GM21381 (cell line): ENCODE data around the gene DOC2B.
A peak's percentile ranks its signal among the peaks of the same experiment; 100 is the strongest.
"Not testable (repeated sequence)": the region's sequence is repeated elsewhere in the genome, so short reads cannot be mapped to it uniquely, and the experiment has no call there.

Experiments used
- ATAC-seq: cut with Tn5 transposase; IDR thresholded peaks from one replicate; pipeline ENCODE4 v1.9.1; 2021; ENCODE audit warnings: mild to moderate bottlenecking, moderate library complexity; ENCODE audit not compliant: unreplicated experiment

Gene DOC2B

GRCh38 chr17:146983-147761 lies 34.3 kb downstream of the DOC2B start:
- no peak for ATAC-seq

GRCh38 chr17:146546-146945 lies 34.9 kb downstream of the DOC2B start:
- ATAC-seq = no peak

- no peak for ATAC-seq
These were observed 35.5 kb downstream of the DOC2B start for GRCh38 chr17:145671-146541.

- no peak for ATAC-seq
These were observed 36.3 kb downstream of the DOC2B start for GRCh38 chr17:144936-145670.

GRCh38 chr17:143785-144281 lies 37.6 kb downstream of the DOC2B start:
- no peak for ATAC-seq

- no peak for ATAC-seq
These were observed 38.3 kb downstream of the DOC2B start for GRCh38 chr17:142876-143784.

DNA sequence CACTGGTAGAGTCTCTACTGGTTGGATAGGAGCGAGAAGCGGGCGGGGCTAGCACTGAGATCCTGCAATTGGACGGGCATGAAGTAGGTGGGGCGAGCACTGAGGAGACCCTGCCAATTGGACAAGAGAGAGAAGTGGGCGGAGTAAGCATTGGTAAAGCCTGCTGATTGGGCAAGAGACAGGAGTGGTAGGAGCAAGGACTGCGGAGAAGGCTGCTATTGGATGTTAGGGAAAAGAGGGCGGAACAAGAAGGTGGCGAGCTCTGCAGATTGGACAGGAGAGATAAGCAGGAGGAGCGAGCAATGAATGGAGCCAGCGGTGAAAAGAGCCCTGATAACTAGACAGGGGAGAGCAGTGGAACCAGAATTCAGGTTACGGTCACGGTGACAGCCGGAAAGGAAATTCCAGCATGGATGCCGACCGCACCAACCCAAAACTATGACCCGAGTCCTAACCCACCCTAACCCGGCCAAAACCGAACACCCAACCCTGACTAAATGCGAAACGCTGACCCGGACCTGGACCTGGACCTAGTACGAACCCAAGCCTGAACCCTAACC lies 39.3 kb downstream of the DOC2B start:
- no peak for ATAC-seq

DNA sequence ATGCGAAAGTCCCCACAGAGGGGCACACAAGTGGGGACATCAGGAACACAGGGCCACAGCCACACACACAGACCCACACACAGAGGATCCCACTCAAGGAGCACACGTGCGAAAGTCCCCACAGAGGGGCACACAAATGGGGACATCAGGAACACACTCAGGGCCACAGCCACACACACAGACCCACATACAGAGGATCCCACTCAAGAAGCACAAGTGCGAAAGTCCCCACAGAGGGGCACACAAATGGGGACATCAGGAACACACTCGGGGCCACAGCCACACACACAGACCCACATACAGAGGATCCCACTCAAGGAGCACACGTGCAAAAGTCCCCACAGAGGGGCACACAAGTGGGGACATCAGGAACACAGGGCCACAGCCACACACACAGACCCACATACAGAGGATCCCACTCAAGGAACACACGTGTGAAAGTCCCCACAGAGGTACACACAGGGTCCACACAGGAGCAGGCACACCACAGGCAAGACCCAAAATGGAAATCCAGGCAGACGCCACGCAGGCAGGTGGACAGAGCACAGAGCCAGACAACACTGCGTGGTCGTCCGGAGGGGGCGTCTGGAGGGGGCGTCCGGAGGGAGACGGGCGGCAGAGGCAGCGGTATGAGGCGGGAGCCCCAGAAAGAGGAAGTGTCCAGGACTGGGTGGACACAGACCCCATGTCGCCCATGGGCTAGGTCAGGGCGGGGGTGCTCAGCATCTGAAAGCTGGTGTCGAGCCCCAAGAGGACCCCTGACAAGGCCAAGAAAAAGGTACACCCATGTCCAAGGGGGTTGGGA lies 41.8 kb downstream of the DOC2B start:
- ATAC-seq = not testable (repeated sequence)

- ATAC-seq = not testable (repeated sequence)
These were observed 44.2 kb downstream of the DOC2B start, which contains the start of gene SCGB1C2 for GRCh38 chr17:137166-137807. Gene SCGB1C2, plus strand, starts transcription at chr17:137569. Its CDS starts 22 bp downstream, at chr17:137591.

DNA sequence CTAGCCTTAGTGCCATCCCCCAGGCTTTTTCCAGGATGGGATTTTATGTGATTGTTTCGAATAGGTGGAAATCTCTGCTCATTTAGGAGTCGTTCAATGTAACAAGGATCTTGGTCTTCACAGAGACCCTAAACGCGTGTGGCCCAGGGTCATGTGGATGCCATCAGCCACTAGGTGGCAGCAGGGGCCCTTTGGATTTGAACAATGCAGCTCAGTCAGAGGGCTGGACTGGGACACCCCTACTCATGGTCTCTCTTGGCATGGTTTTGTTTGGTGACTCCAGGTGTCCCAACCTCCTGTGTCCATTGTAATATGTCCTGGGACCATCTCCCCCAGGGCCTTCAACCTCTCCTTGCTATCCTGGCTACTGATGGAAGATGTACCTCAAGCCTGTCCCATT lies 44.9 kb downstream of the DOC2B start:
- ATAC-seq = not testable (repeated sequence)

DNA sequence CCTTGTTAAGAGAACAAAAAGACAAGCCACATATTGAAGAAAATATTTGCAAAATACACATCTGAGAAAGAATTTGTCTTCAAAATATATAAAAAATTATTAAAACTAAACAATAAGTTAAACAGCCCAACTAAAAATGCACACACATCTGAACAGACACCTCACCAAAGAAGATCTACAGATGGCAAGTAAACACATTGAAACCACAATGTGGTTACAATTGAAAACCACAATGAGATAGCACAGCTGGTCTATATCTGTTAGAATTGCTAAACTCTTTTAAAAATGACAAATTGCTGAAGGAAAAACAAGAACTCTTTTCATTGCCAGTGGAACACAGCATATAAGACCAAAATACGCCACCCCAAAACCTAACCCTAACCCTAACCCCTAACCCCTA lies 45.6 kb downstream of the DOC2B start:
- not testable (repeated sequence) for ATAC-seq

DNA sequence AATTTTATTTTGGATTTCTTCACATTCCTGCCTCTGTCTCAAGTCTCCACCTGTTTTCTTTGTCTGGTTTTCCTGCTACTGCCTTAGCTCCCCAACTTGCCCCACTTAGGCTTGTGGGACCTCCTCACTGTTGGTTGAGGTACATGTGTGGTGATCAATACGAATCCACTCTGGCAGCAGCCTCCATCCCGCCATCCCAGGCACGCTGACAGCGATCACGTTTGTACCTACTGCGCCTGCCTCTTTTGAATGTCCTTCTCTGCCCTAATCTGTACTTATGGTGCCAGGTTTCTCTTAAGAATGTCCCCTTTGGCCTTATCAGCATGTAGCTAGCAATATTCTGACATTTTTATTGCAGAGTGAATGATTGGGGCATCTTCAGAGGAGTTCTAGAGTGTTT lies 46.4 kb downstream of the DOC2B start:
- not testable (repeated sequence) for ATAC-seq

DNA sequence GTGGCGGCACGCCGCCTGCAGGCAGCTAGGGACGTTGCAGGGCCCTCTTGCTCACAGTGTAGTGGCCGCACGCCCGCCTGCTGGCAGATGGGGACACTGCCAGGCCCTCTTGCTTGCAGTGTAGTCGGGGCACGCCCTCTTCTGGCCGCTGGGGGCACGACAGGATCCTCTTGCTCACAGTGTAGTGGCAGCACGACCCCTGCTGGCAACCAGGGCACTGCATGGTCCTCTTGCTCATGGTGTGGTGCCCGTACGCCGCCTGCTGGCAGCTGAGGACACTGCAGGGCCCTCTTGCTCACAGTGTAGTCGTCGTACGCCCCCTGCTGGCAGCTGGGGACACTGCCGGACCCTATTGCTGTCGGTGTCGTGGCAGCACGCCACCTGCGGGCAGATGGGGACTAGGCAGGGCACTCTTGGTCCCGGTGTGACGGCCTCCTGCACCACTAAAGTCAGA lies 47.1 kb downstream of the DOC2B start:
- peak; percentile 80 for ATAC-seq

GRCh38 chr17:133932-134331 lies 47.5 kb downstream of the DOC2B start:
- ATAC-seq = not testable (repeated sequence)

DNA sequence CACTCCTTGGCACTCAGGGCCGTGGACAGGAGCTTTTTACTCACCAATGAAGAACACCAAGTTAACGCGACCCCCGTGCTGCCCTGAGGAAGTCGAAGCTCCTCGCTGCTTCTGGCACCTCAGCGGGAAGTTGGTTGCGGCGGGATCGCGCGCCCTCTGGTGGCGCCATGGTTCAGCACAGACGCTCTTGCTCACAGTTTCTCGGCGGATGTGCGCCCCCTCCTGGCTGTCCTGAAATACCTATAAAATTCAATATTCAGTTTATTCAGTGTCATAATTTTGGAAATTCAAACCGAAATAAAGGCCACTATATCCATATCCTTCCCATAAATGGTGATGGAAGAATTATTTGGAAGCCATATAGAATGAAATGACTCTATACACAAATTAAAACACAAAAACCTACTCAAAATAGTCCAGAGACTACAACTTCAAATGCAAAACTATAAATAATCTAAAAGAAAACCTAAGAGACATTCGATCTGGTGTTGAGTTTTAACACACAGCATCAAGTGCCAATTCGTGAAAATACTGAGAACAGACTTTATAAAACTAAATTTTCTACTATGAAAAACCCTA lies 63.0 kb downstream of the DOC2B start:
- not testable (repeated sequence) for ATAC-seq

GRCh38 chr17:113111-113510 lies 68.3 kb downstream of the DOC2B start:
- ATAC-seq = not testable (repeated sequence)
